Body of pancreas (tissue), 4 donors: ENCODE measurements around the gene AGMO. TPM values are rescaled to one million over a fixed set of nuclear protein-coding genes. Genes with fewer than 3 reads are reported as not detected.

ENCODE experiments used
- ATAC-seq: fragments of 150-250 bp; one replicate; pipeline ENCODE4 v1.9.1; 2016
- DNase-seq, 4 donors: peaks; one replicate each; pipeline ENCODE4 v3.0.0-alpha.2; 2019
- H3K27ac ChIP-seq, 4 donors: fragments of 200-600 bp; sonication (generic); 1 replicate in 3 of 4; 2 replicates in 1 of 4; pipeline versions ENCODE4 v1.5.1 to v1.6.1; 2016 to 2019; ENCODE audit warnings: mild to moderate bottlenecking in 1 of 4, mixed read lengths in 1 of 4, moderate library complexity in 1 of 4
- H3K27me3 ChIP-seq, 2 donors: fragments of 200-600 bp; sonication (generic); one replicate each; pipeline ENCODE4 v1.6.0; 2016; ENCODE audit warnings: mild to moderate bottlenecking in 1 of 2
- H3K36me3 ChIP-seq, 2 donors: fragments of 200-600 bp; sonication (generic); replicated peaks in 1 of 2; 2 replicates each; pipeline ENCODE4 v1.5.1; 2016; ENCODE audit warnings: low read depth in 2 of 2; ENCODE audit not compliant: insufficient read depth in 1 of 2
- H3K4me1 ChIP-seq: fragments of 200-600 bp; sonication (generic); one replicate; pipeline ENCODE4 v1.6.0; 2016
- H3K4me3 ChIP-seq, 2 donors: fragments of 200-600 bp; sonication (generic); 1 replicate in 1 of 2; 2 replicates in 1 of 2; pipeline ENCODE4 v1.5.1; 2016 to 2019
- H3K9me3 ChIP-seq, 3 donors: fragments of 200-600 bp; sonication (generic); 1 replicate in 2 of 3; 2 replicates in 1 of 3; pipeline ENCODE4 v1.5.1; 2016
- CTCF ChIP-seq, 7 experiments: fragments of 450-650 bp in 4 of 7; fragments of 200-600 bp in 3 of 7; sonication (generic) in 3 of 7; IDR thresholded peaks; one replicate each; pipeline ENCODE4 v1.5.1; 2016 to 2019; ENCODE audit warnings: antibody characterized with exemption in 7 of 7
- POLR2A ChIP-seq, 3 donors: fragments of 450-650 bp; IDR thresholded peaks; one replicate each; pipeline ENCODE4 v1.6.1; 2016; ENCODE audit warnings: antibody characterized with exemption in 3 of 3, mild to moderate bottlenecking in 2 of 3
- WGBS, 2 donors: methylation state at CpG; one replicate each; pipeline ENCODE4 v1.1.5; 2017; 5-methylcytosine and 5-hydroxymethylcytosine counted together
- intact Hi-C: fragments of 100-400 bp; cut with DNase I; formaldehyde crosslinking; loops from one replicate; pipeline ENCODE4 v1.15.1; 2023
- total RNA-seq, 2 donors: library from RNA; depleted of rRNA; stranded (reverse); fragments of >200 nt; gene quantifications; one replicate each; pipeline ENCODE4 v1.1.0, GENCODE V29; 2016

Gene AGMO
- total RNA-seq, 2 donors from 2014 or later, result 0.52 TPM; not detected in 1

- DNase-seq, result no peak
- WGBS, 2 donors, result 49 to 55% methylated on average over 2 of the region's 2 CpGs
- intact Hi-C loops, result no loop called here
- H3K36me3 ChIP-seq, result no peaks in the 10 kb centered on the region
- H3K27ac ChIP-seq, result no peak overlapping the region
- no peak for ATAC-seq
- TF ChIP-seq CTCF (IDR thresholded peaks at IDR 0.05) (no peak), POLR2A (IDR thresholded peaks at IDR 0.05) (no peak)
- no peaks in the 10 kb centered on the region for H3K4me1 ChIP-seq
- H3K27me3 ChIP-seq, result no peaks in the 10 kb centered on the region
- no peak overlapping the region for H3K4me3 ChIP-seq
- H3K9me3 ChIP-seq, result no peaks in the 10 kb centered on the region
Observed at GRCh38 chr7:15567652-15568051, 5.8 kb upstream of the AGMO start.

GRCh38 chr7:15567036-15567435, 5.2 kb upstream of the AGMO start:
- TF ChIP-seq POLR2A (IDR thresholded peaks at IDR 0.05) (no peak), CTCF (IDR thresholded peaks at IDR 0.05) (no peak)
- Histone ChIP-seq H3K27ac (no peak overlapping the region), H3K36me3 (no peaks in the 10 kb centered on the region), H3K4me1 (peaks cover under 1% of the 10 kb centered on the region), H3K9me3 (no peaks in the 10 kb centered on the region), H3K27me3 (no peaks in the 10 kb centered on the region), H3K4me3 (no peak overlapping the region)
- ATAC-seq (no peak), DNase-seq (no peak)
- 58 to 62% methylated on average over 3 of the region's 3 CpGs for WGBS, 2 donors
- intact Hi-C loops, result no loop called here

GRCh38 chr7:15566476-15566875, 4.7 kb upstream of the AGMO start:
- DNase-seq (no peak), ATAC-seq (no peak)
- Histone ChIP-seq H3K27ac (no peak overlapping the region), H3K4me1 (peaks cover 6% of the 10 kb centered on the region), H3K4me3 (no peak overlapping the region), H3K36me3 (no peaks in the 10 kb centered on the region), H3K27me3 (no peaks in the 10 kb centered on the region), H3K9me3 (no peaks in the 10 kb centered on the region)
- 64 to 68% methylated on average over 5 of the region's 5 CpGs for WGBS, 2 donors
- no peak for TF ChIP-seq POLR2A (IDR thresholded peaks at IDR 0.05)
- TF ChIP-seq CTCF (IDR thresholded peaks at IDR 0.05), result no peak
- intact Hi-C loops, result no loop called here

- ATAC-seq, result no peak
- H3K9me3 ChIP-seq, result no peaks in the 10 kb centered on the region
- H3K4me3 ChIP-seq, result no peak overlapping the region
- no peaks in the 10 kb centered on the region for H3K36me3 ChIP-seq
- intact Hi-C loops, result no loop called here
- TF ChIP-seq POLR2A (IDR thresholded peaks at IDR 0.05), result no peak
- no peak for TF ChIP-seq CTCF (IDR thresholded peaks at IDR 0.05)
- no peak overlapping the region for H3K27ac ChIP-seq
- H3K4me1 ChIP-seq, result peaks cover 6% of the 10 kb centered on the region
- DNase-seq, result no peak
- WGBS, 2 donors, result 39 to 60% methylated on average over 1 of the region's 1 CpG
- no peaks in the 10 kb centered on the region for H3K27me3 ChIP-seq
Observed at GRCh38 chr7:15560968-15561367, 847 bp downstream of the AGMO start.

GRCh38 chr7:15559416-15559928, 2.3 kb downstream of the AGMO start:
- Histone ChIP-seq H3K36me3 (no peaks in the 10 kb centered on the region), H3K4me1 (peaks cover 6% of the 10 kb centered on the region), H3K27me3 (no peaks in the 10 kb centered on the region), H3K4me3 (no peak overlapping the region), H3K9me3 (no peaks in the 10 kb centered on the region), H3K27ac (no peak overlapping the region)
- WGBS, 2 donors, result 61 to 63% methylated on average over 3 of the region's 3 CpGs
- intact Hi-C loops, result no loop called here
- ATAC-seq (no peak), DNase-seq (no peak)
- TF ChIP-seq CTCF (IDR thresholded peaks at IDR 0.05), result no peak
- TF ChIP-seq POLR2A (IDR thresholded peaks at IDR 0.05), result no peak
